Activated CD4-positive, alpha-beta T cell treated with anti-CD3 and anti-CD28 coated beads, Interleukin-10, Interleukin-2, amounts not matched to agents 100 ng/mL and 50 ng/mL, durations not matched to agents 16 hours and 8 hours (primary cell): Measurements from ENCODE around the gene MTUS2.

Source experiments
- DNase-seq: peaks from one replicate; pipeline ENCODE4 v3.0.0-alpha.2; 2020

MTUS2 gene

GRCh38 chr13:28859717-28860116 lies 39.6 kb downstream of the MTUS2 start:
- DNase-seq: no peak

GRCh38 chr13:28864544-28864943 lies 44.4 kb downstream of the MTUS2 start:
- DNase-seq: no peak

DNA sequence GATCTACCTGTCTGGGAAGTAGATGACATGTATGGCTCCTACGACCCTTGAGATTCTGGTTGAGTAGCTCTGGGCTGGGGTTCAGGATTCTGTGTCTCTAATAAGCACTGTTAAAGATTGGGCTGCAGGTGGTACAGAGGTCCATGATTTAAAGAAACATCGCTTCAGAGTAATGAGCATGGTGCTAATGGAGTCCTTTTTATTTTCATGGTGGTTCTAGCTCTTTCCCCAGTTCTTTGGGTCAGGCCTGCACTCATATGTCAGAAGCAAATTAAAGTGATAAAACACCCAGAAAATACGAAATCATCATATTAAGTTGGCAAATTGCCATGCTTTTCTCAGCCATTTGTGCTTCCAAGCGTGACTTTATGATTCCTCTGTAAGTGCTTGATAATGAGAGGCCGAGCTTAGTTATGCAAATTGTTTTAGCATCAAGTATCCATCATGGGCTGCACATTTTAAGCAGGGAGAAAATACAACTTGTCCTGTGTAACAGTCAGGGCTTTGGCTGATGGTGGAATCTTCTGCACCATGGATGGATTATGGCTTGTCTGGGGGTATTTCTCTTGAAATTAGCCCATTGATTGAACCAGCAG lies 45.1 kb downstream of the MTUS2 start:
- DNase-seq: no peak

DNA sequence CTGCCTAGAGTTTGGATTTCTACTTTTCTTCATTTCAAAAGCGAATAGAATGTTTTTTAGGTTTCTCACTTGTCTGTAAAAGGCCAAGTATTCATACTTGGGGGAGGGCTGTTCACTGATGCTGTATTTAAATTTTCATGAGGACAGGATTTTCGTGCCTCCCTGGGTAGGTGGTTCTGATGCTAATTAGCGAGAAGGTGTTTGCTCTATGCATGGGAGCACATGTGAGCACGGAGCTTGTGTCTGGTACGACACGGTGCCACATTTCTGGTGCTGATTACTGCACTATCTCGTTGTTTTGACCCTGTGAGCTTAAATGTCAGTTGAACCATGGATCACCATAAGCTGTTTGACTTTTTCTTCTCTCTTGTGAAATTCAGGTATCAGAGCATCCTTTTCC lies 45.8 kb downstream of the MTUS2 start:
- no peak for DNase-seq

DNA sequence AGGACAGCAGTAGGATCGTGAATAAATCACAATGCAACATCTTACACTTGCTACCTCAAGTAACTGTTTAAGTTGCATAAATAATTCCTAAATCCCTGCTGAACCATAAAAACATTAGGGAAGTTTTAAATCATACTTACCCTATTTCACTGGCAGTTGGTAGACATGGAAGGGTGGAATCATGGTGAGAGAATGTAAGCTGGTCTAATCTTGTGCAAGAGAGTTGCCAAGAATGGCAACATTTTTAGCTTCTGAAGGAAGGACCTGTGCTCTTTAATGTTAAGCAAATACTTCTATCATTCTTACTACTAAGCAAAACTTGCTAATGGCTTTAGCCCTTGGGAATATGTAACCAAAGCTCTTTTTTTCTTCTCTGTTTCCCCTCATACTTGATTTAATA lies 46.8 kb downstream of the MTUS2 start:
- no peak for DNase-seq

DNA sequence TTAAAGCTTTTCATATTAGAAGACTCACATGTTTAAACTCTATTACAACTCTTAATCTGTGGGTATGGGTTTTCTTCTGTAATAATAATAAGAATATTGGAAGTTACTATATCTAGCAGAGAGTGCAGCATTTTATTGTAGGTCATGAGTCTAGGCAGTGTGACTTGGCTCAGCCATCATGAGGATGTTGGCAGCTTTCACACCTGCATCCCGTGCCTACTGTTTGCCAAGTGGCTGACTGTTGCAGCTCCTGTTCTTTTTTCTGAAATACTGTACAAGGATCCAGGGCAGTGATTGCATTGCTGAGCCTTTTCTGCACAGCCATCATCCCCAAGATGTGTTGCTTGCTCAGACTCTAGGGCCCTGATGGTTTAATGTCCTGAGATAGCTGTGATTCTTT lies 47.4 kb downstream of the MTUS2 start:
- no peak for DNase-seq

GRCh38 chr13:28872427-28873176 lies 52.5 kb downstream of the MTUS2 start:
- DNase-seq: no peak

- DNase-seq: no peak
Observed at GRCh38 chr13:28875846-28876615, 55.9 kb downstream of the MTUS2 start.

- no peak for DNase-seq
Observed at GRCh38 chr13:28877408-28877807, 57.3 kb downstream of the MTUS2 start.

DNA sequence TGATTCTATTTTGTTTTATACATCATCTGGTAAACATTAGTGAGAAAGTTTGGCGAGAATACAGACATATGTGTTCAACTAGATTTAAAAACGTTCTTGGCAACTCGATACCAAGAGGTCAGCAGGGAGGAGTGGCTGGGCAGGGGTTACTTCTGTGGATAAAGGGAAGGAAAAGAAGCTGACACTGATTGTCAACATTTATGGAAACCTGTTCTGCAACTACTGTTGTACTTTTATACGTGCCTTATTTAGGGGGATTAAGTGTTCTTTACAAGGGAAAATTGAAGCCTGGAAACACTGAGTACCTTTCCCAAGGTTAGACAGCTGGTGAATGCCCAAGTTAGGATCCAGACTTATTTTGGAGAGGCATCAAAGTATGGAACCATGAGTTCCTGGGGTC lies 65.0 kb downstream of the MTUS2 start:
- DNase-seq: no peak

DNA sequence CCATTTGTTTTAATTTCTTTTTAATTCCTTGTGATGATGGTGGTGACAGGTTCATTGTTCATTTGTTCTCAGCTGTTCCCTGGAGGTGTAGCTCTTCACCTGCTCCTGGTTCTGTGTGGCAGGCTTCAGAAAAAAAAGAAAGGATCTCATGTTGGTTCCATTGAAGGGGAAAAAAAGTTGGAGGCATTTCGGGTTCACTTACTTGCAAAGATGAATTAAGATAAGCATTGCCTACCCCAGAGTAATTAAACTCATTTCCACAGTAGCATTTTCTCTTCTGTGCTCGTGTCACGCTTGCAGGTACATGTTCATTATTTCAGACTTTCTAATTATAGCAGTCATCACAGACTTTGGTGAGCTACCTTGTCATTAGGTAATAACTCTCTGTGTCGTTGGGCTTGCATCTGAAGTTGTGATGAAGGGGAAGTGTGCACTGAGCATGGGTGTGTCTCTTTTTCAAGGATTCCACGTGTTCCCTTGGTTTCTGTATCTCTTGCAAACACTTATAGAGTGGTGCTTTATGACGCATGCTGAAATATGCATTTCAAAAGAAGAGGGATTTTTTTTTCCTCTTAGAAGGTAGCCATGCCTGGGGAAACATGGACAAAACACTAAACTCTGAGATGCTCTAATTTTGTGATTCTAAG lies 69.1 kb downstream of the MTUS2 start:
- no peak for DNase-seq

DNA sequence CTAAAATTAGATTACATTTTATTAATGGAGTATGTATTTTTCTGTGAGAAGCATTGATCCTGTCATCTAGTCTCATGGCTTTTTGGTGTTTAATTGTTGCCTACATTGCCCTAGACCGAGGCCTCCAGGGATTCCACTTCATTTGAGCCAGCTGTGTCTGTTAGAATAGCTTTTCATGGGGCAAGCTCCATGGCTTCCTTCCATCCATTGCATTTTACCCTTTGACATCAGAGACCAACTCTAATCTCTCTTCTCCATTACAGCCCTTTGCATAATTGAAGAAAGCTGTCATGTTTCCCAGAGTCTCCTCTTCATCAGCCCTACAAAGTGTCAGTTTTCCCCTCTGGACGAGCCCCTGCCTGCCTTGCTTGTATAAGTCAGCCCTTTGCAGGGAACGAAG lies 70.6 kb downstream of the MTUS2 start:
- DNase-seq: no peak

GRCh38 chr13:28918030-28918429 lies 97.9 kb downstream of the MTUS2 start:
- no peak for DNase-seq

- DNase-seq: no peak
Observed at GRCh38 chr13:28922341-28922740, 102.2 kb downstream of the MTUS2 start.

DNA sequence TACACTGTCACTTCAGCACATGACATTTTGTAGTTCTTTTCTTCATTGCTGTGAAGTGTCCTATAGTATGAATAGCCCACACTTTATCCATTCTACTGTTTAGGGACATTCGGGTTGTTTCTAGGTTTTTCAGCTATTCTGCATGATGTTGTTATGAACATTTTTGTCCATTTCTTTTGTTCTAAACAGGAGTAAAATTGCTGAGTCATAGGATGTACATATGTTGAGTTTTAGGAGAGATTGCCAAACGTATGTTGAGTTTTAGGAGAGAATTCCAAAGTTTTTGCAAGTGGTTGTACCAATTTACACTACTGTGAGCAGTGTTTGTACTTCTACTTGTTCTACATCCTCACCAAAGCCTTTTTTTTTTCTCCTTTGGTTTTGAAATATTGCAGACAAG lies 115.0 kb downstream of the MTUS2 start:
- no peak for DNase-seq

DNA sequence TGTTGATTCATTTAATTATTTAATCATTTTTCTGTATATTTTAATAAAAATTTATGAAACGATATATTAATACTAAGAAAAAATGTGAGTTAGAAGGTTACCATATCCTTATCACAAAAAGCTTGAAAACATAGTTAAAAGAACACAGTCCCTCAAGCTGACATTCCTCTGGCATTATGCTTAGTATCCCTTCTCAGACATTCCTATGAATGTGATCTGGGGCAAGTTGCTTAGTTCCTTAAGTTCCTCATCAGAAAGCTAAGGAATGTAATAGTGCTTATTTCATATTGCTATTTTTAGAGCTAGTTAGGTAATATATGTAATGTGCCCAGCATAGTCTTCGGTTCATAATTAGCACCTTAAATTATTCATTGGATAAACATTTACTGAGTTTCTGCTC lies 122.8 kb downstream of the MTUS2 start:
- no peak for DNase-seq

DNA sequence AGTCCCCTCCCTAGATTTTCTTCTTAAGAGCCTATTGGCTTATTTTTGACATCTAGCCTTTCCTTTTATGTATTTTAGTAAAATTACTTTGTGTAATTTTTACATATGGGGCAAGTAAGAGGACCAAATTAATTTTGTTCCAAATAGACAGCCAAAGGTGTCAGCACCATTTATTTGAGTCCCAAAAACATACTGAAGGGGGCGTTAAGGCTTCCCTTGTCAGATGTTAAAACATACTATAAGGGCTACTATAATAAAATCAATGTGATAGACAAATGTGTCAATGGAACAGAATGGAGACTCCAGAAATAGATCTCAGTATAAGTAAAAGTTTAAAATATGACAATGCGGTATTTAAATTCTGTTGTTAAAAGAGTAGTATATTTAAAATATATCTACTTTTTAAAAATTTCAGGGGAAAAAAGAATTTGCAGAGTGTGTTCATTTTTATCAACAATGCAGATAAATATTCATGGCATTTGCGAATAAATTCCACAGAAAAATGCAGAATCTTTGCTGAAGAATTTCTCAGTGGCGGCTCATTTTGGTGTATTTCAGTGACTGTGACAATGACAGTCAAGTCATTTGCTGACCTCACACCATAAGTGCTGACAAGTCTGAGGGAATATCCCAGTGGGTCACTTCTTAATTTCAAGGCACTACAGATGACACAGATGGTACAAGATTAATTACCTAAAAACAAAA lies 133.7 kb downstream of the MTUS2 start:
- DNase-seq: no peak

DNA sequence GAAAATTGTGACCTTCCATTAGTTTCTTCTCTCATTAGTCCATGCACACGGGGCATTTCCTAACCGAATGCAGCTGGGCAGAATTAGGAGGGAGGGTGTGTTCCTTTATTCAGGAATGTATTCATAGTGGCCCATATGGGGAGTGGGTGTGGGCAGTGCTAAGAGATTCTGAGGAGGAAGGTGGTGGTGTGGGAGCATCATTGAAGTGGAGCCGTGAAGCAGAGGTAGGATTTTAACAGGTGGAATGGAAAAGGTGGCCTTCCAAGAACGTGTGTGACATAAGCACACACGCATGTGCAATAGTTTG lies 134.2 kb downstream of the MTUS2 start:
- DNase-seq: no peak

- DNase-seq: no peak
Observed at GRCh38 chr13:28954810-28955209, 134.7 kb downstream of the MTUS2 start.

DNA sequence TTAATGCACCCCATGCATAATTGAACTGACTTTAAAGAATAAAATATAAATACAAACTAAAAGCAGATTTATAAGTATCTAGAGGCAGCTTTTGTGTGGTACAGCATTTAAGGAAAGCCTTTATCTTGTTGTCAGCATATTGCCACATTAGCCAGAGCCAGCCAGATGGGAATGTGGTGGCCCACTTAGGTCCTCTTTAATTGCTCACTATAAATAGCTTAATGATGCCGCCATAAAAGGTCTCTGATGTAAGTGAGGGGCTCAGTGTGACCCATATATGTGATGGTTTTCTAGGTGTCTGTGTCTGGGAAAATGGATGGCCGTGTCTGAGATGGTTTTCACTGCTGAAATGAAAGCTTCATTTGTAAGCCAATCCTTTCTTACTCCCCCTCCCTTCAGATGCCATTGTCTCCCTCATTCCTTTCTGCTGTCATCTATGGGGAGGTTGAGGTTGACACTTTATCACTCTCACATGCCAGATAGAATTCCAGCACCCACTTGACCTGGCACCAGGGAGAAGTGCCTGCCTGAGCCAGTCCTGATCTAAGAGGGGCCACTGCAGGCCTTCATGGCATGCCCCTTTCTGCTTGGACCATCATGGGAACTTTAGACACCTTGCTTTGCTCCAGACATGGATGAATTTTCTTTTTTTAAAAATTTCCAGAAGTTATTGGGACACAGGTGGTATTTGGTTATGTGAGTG lies 135.3 kb downstream of the MTUS2 start:
- no peak for DNase-seq

DNA sequence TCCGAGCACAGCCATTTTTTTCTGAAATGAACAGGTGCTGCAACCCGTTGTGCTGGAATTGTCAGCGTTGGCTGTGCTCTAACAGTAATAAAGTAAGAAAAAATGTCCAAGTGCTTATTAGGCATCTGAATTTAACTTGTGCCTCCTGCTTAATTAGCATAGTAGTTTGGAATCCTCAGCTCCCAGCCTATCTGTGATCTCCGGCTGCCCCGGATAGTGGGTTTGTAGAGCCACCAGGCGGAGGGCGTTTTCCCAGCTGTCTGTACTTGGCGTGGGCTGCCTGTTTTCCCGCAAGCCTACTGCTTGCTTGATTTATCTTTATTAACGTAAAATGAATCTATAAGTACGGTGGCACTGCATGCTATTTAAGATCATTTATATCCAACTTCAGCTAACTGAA lies 137.9 kb downstream of the MTUS2 start:
- DNase-seq: no peak

DNA sequence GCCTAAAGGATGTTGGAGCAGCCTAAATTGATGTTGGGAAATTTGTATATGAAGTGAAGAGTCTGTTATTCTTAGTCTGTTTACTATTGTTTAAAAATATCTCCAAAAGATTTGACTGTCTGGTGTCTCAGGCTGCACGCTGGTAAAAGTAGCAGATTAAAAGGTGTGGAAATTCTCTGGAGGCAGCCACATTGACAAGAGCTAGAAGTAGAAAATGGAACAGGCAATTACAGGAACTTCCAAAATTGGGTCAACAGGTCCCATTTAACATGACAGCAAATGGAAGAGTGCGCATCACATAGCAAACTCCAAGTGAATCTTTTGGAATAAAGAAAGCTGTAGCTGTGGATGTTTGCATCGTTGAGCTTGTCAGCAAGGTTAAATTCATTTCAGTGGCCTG lies 138.3 kb downstream of the MTUS2 start:
- no peak for DNase-seq

GRCh38 chr13:28964052-28964451 lies 143.9 kb downstream of the MTUS2 start:
- DNase-seq: no peak
